ENCODE results near the gene CILP2.

DNA sequence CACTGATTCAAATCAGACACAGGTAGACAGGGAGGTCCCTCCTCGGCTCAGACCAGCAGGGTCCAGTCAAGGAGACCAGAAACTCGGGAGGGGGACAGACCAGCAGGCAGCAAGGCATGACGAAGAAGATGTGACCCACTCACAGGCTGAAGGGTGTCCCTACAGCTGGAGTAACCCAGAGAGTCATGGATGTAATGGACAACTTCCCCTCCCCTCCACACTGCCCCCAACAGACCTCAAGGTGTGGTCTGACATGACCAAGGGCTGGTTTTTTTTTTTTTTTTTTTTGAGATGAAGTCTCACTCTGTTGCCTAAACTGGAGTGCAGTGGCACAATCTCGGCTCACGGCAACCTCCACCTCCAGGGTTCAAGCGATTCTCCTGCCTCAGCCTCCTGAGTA is 46.3 kb downstream of the CILP2 start:
- TF ChIP-seq, protein P1, sequence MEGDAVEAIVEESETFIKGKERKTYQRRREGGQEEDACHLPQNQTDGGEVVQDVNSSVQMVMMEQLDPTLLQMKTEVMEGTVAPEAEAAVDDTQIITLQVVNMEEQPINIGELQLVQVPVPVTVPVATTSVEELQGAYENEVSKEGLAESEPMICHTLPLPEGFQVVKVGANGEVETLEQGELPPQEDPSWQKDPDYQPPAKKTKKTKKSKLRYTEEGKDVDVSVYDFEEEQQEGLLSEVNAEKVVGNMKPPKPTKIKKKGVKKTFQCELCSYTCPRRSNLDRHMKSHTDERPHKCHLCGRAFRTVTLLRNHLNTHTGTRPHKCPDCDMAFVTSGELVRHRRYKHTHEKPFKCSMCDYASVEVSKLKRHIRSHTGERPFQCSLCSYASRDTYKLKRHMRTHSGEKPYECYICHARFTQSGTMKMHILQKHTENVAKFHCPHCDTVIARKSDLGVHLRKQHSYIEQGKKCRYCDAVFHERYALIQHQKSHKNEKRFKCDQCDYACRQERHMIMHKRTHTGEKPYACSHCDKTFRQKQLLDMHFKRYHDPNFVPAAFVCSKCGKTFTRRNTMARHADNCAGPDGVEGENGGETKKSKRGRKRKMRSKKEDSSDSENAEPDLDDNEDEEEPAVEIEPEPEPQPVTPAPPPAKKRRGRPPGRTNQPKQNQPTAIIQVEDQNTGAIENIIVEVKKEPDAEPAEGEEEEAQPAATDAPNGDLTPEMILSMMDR (IDR thresholded peaks at IDR 0.05) = no peak
- TF ChIP-seq POLR2A (IDR thresholded peaks at IDR 0.05) (no peak), POLR2AphosphoS5 (IDR thresholded peaks at IDR 0.05) (no peak), EP300 (IDR thresholded peaks at IDR 0.05) (no peak)
